Thymus (tissue), 11 donors: ENCODE results near the gene SLFNL1. TPM values are rescaled to one million over a fixed set of nuclear protein-coding genes. Genes with fewer than 3 reads are reported as not detected.
A peak's percentile ranks its signal among the peaks of the same experiment; 100 is the strongest.

ENCODE experiments used
- DNase-seq, 9 donors: peaks; one replicate each; pipeline ENCODE4 v3.0.0-alpha.2; 2013; ENCODE audit warnings: low spot score in 9 of 9, low read depth in 6 of 9, missing footprints in 1 of 9
- H3K27ac ChIP-seq, 2 donors: one replicate each; pipeline ENCODE4 v1.5.1; 2013; ENCODE audit warnings: control low read depth in 1 of 2, low read depth in 1 of 2, low read length in 1 of 2, mild to moderate bottlenecking in 1 of 2, moderate library complexity in 1 of 2
- H3K27me3 ChIP-seq, 2 donors: one replicate each; pipeline ENCODE4 v1.5.1; 2013; ENCODE audit warnings: low read length in 1 of 2; ENCODE audit not compliant: control insufficient read depth in 2 of 2, insufficient read depth in 1 of 2
- H3K36me3 ChIP-seq, 2 donors: one replicate each; pipeline ENCODE4 v1.5.1; 2013; ENCODE audit warnings: low read length in 1 of 2, mild to moderate bottlenecking in 1 of 2, moderate library complexity in 1 of 2; ENCODE audit not compliant: control insufficient read depth in 2 of 2, insufficient read depth in 2 of 2
- H3K4me1 ChIP-seq, 2 donors: one replicate each; pipeline ENCODE4 v1.5.1; 2013; ENCODE audit warnings: low read length in 2 of 2; ENCODE audit not compliant: control insufficient read depth in 2 of 2, insufficient read depth in 2 of 2
- H3K4me3 ChIP-seq, 2 donors: one replicate each; pipeline ENCODE4 v1.5.1; 2013; ENCODE audit warnings: low read length in 2 of 2, control low read depth in 1 of 2, mild to moderate bottlenecking in 1 of 2
- H3K9me3 ChIP-seq, 2 donors: one replicate each; pipeline ENCODE4 v1.5.1; 2013; ENCODE audit warnings: low read length in 1 of 2, mild to moderate bottlenecking in 1 of 2; ENCODE audit not compliant: control insufficient read depth in 2 of 2, insufficient read depth in 1 of 2
- WGBS: extraction: QIAGEN DNeasy Blood & Tissue Kit; methylation state at CpG from one replicate; pipeline ENCODE4 v1.1.7; 2013; 5-methylcytosine and 5-hydroxymethylcytosine counted together
- polyA plus RNA-seq: library from polyadenylated mRNA; stranded (reverse); fragments of 200-250 nt; gene quantifications from one replicate; pipeline ENCODE4 v1.2.3, GENCODE V29; 2013
- total RNA-seq: library from RNA; stranded (reverse); fragments of 120-200 nt; gene quantifications from one replicate; pipeline ENCODE4 v1.2.4, GENCODE V29; 2013
- donor health status: healthy.

SLFNL1 gene
- total and polyA plus RNA-seq, 2 donors: 0.19 to 0.82 TPM

DNA sequence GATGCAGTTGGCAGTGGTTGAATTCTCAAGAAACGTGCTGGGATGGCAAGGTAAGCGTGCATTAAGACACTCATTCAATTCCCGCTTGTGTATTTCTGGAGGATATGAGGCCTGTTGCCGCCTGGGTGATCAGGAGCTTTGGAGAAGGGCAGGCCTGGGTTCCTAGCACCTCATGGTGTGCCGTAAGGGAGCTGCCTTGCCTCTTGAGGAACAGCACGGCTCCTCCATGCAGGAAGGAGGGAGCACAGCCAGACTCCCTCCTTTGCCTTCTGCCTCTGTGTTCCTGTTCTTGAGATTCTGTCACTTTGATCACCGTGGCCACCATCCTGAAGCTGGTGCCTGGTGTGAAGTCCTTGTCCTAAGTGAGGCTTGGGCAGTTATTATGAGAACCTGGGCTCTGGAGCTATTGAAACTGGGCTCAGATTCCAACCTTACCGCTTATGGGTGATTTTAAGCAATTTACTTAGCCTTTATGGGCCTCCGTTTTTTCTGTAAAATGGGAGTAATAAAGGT, 18.3 kb downstream of the SLFNL1 start:
- H3K9me3 ChIP-seq: no peaks in the 10 kb centered on the region
- DNase-seq: no peak
- no peak overlapping the region for H3K4me3 ChIP-seq
- H3K27ac ChIP-seq: peak overlapping the region; percentile 42 to 52
- WGBS: 79% methylated on average over 9 of the region's 9 CpGs
- peaks cover 8 to 9% of the 10 kb centered on the region in 2 donors for H3K4me1 ChIP-seq
- peaks cover 39 to 93% of the 10 kb centered on the region in 2 donors for H3K36me3 ChIP-seq
- H3K27me3 ChIP-seq: no peaks in the 10 kb centered on the region

- peaks cover 7 to 8% of the 10 kb centered on the region in 2 donors for H3K4me1 ChIP-seq
- H3K36me3 ChIP-seq: peaks cover 38 to 89% of the 10 kb centered on the region in 2 donors
- no peak overlapping the region for H3K4me3 ChIP-seq
- no peak for DNase-seq
- H3K27me3 ChIP-seq: no peaks in the 10 kb centered on the region
- no peaks in the 10 kb centered on the region for H3K9me3 ChIP-seq
- no peak overlapping the region for H3K27ac ChIP-seq
- WGBS: 96% methylated on average over 4 of the region's 4 CpGs
Measured at GRCh38 chr1:40998668-40999067, 22.9 kb downstream of the SLFNL1 start.

GRCh38 chr1:40997096-40997495, 24.4 kb downstream of the SLFNL1 start:
- Histone ChIP-seq H3K9me3 (no peaks in the 10 kb centered on the region), H3K27ac (no peak overlapping the region), H3K36me3 (peaks cover 36 to 87% of the 10 kb centered on the region in 2 donors), H3K4me3 (no peak overlapping the region), H3K4me1 (no peaks in the 10 kb centered on the region), H3K27me3 (no peaks in the 10 kb centered on the region)
- no peak for DNase-seq
- WGBS: 98% methylated on average over 8 of the region's 8 CpGs

GRCh38 chr1:40989066-40989465, 32.5 kb downstream of the SLFNL1 start:
- Histone ChIP-seq H3K36me3 (peaks cover 52 to 95% of the 10 kb centered on the region in 2 donors), H3K4me3 (no peak overlapping the region), H3K27ac (no peak overlapping the region), H3K4me1 (no peaks in the 10 kb centered on the region), H3K9me3 (no peaks in the 10 kb centered on the region), H3K27me3 (no peaks in the 10 kb centered on the region)
- WGBS: 99% methylated on average over 5 of the region's 5 CpGs
- DNase-seq: no peak

- H3K4me1 ChIP-seq: no peaks in the 10 kb centered on the region
- no peak overlapping the region for H3K27ac ChIP-seq
- H3K27me3 ChIP-seq: no peaks in the 10 kb centered on the region
- DNase-seq: no peak
- H3K4me3 ChIP-seq: no peak overlapping the region
- 97% methylated on average over 3 of the region's 3 CpGs for WGBS
- peaks cover 52 to 98% of the 10 kb centered on the region in 2 donors for H3K36me3 ChIP-seq
- H3K9me3 ChIP-seq: no peaks in the 10 kb centered on the region
Measured at GRCh38 chr1:40988280-40988679, 33.2 kb downstream of the SLFNL1 start.

- Histone ChIP-seq H3K4me1 (no peaks in the 10 kb centered on the region), H3K36me3 (peaks cover 52 to 96% of the 10 kb centered on the region in 2 donors)
Measured at GRCh38 chr1:40987439-40988276, 33.9 kb downstream of the SLFNL1 start.

GRCh38 chr1:40986956-40987355, 34.6 kb downstream of the SLFNL1 start:
- no peak overlapping the region for H3K27ac ChIP-seq
- no peaks in the 10 kb centered on the region for H3K9me3 ChIP-seq
- peaks cover 0 to 3% of the 10 kb centered on the region in 2 donors for H3K4me1 ChIP-seq
- DNase-seq: no peak
- H3K36me3 ChIP-seq: peaks cover 47 to 91% of the 10 kb centered on the region in 2 donors
- no peaks in the 10 kb centered on the region for H3K27me3 ChIP-seq
- H3K4me3 ChIP-seq: no peak overlapping the region
- 96% methylated on average over 3 of the region's 3 CpGs for WGBS

More at GRCh38 chr1:40987439-40988276, 33.9 kb downstream of the SLFNL1 start:
- no peaks in the 10 kb centered on the region for H3K27me3 ChIP-seq
- H3K4me3 ChIP-seq: no peak overlapping the region
- no peak for DNase-seq
- 98% methylated on average over 9 of the region's 9 CpGs for WGBS
- H3K27ac ChIP-seq: no peak overlapping the region
- H3K9me3 ChIP-seq: no peaks in the 10 kb centered on the region

- H3K4me1 ChIP-seq: peaks cover 3 to 8% of the 10 kb centered on the region in 2 donors
- DNase-seq: no peak
- 98% methylated on average over 10 of the region's 10 CpGs for WGBS
Measured at GRCh38 chr1:40986328-40986783, 35.2 kb downstream of the SLFNL1 start.

GRCh38 chr1:40985875-40986274, 35.6 kb downstream of the SLFNL1 start:
- WGBS: 96% methylated on average over 3 of the region's 3 CpGs
- no peak overlapping the region for H3K27ac ChIP-seq
- peaks cover 45 to 80% of the 10 kb centered on the region in 2 donors for H3K36me3 ChIP-seq
- no peaks in the 10 kb centered on the region for H3K27me3 ChIP-seq
- DNase-seq: no peak
- no peaks in the 10 kb centered on the region for H3K9me3 ChIP-seq
- H3K4me1 ChIP-seq: peaks cover 6 to 11% of the 10 kb centered on the region in 2 donors
- H3K4me3 ChIP-seq: no peak overlapping the region

More at GRCh38 chr1:40986328-40986783, 35.2 kb downstream of the SLFNL1 start:
- no peak overlapping the region for H3K27ac ChIP-seq
- H3K4me3 ChIP-seq: no peak overlapping the region
- no peaks in the 10 kb centered on the region for H3K27me3 ChIP-seq
- H3K36me3 ChIP-seq: peaks cover 46 to 85% of the 10 kb centered on the region in 2 donors
- H3K9me3 ChIP-seq: no peaks in the 10 kb centered on the region
